RWPE1 (cell line): ENCODE results near the gene IFITM1.
"Not testable (repeated sequence)": the region's sequence is repeated elsewhere in the genome, so short reads cannot be mapped to it uniquely, and the experiment has no call there.

ENCODE experiments used
- CTCF ChIA-PET: fragments of 350-600 bp; sonication (Branson Sonifier 250); formaldehyde crosslinking; extraction: SDS; loops from one replicate; lab custom pipeline; 2021; lab: Yijun Ruan, JAX
- POLR2A ChIA-PET: fragments of 400-600 bp; formaldehyde crosslinking; extraction: SDS; loops from one replicate; lab custom pipeline; 2020; ENCODE audit warnings: antibody characterized with exemption; ENCODE audit not compliant: low non-redundant PET; lab: Yijun Ruan, JAX
- DNase-seq: peaks from one replicate; pipeline ENCODE4 v3.0.0; 2012; ENCODE audit warnings: low spot score
- H3K27ac ChIP-seq: fragments of 450-650 bp; 2 replicates; pipeline ENCODE4 v1.5.1; 2017
- CTCF ChIP-seq: fragments of 450-650 bp; conservative IDR thresholded peaks from 2 replicates; pipeline ENCODE4 v1.5.1; 2017; ENCODE audit warnings: low read depth, mild to moderate bottlenecking

The IFITM1 gene

GRCh38 chr11:332651-333480 is 19.0 kb downstream of the IFITM1 start:
- POLR2A ChIA-PET = no interaction called here
- CTCF ChIA-PET = no interaction called here
- H3K27ac ChIP-seq = no peak overlapping the region
- no peak for TF ChIP-seq CTCF
- no peak for DNase-seq

GRCh38 chr11:333616-334263 is 19.9 kb downstream of the IFITM1 start:
- CTCF ChIA-PET, DNase-seq, H3K27ac ChIP-seq, POLR2A ChIA-PET: not testable (repeated sequence)

- H3K27ac ChIP-seq = no peak overlapping the region
- ChIA-PET POLR2A (no interaction called here), CTCF (no interaction called here)
- no peak for TF ChIP-seq CTCF
- no peak for DNase-seq
Measured at GRCh38 chr11:334264-334994, 20.6 kb downstream of the IFITM1 start.

GRCh38 chr11:335779-336658 is 22.2 kb downstream of the IFITM1 start:
- ChIA-PET CTCF (interaction anchor here (0.7 kb wide), 1 partner anchor 567 kb away, joined by 4 read pairs; no protein-coding TSS in a partner anchor), POLR2A (no interaction called here)
- no peak overlapping the region for H3K27ac ChIP-seq
- TF ChIP-seq CTCF = no peak
- DNase-seq = no peak

- DNase-seq = no peak
- CTCF ChIA-PET = no interaction called here
- TF ChIP-seq CTCF = no peak
- H3K27ac ChIP-seq = no peak overlapping the region
- POLR2A ChIA-PET = no interaction called here
Measured at GRCh38 chr11:336659-337198, 22.9 kb downstream of the IFITM1 start.

- no peak for TF ChIP-seq CTCF
- no peak for DNase-seq
- ChIA-PET CTCF (no interaction called here), POLR2A (no interaction called here)
- no peak overlapping the region for H3K27ac ChIP-seq
Measured at GRCh38 chr11:337711-338110, 23.9 kb downstream of the IFITM1 start.
